Measurements from ENCODE around the gene FLRT1.

Gene FLRT1

GRCh38 chr11:64021757-64022093, 14.0 kb upstream of the FLRT1 start:
- TF ChIP-seq, protein P1, sequence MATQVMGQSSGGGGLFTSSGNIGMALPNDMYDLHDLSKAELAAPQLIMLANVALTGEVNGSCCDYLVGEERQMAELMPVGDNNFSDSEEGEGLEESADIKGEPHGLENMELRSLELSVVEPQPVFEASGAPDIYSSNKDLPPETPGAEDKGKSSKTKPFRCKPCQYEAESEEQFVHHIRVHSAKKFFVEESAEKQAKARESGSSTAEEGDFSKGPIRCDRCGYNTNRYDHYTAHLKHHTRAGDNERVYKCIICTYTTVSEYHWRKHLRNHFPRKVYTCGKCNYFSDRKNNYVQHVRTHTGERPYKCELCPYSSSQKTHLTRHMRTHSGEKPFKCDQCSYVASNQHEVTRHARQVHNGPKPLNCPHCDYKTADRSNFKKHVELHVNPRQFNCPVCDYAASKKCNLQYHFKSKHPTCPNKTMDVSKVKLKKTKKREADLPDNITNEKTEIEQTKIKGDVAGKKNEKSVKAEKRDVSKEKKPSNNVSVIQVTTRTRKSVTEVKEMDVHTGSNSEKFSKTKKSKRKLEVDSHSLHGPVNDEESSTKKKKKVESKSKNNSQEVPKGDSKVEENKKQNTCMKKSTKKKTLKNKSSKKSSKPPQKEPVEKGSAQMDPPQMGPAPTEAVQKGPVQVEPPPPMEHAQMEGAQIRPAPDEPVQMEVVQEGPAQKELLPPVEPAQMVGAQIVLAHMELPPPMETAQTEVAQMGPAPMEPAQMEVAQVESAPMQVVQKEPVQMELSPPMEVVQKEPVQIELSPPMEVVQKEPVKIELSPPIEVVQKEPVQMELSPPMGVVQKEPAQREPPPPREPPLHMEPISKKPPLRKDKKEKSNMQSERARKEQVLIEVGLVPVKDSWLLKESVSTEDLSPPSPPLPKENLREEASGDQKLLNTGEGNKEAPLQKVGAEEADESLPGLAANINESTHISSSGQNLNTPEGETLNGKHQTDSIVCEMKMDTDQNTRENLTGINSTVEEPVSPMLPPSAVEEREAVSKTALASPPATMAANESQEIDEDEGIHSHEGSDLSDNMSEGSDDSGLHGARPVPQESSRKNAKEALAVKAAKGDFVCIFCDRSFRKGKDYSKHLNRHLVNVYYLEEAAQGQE (IDR thresholded peaks at IDR 0.05; ENCODE audit: insufficient replicate concordance, low read depth) = no peak
- no peak for TF ChIP-seq POLR2AphosphoS5 (IDR thresholded peaks at IDR 0.05; ENCODE audit: low read depth)
- no peak for TF ChIP-seq GABPA (IDR thresholded peaks at IDR 0.05; ENCODE audit: low read depth)
- TF ChIP-seq SPI1 (IDR thresholded peaks at IDR 0.05; ENCODE audit: borderline replicate concordance, low read depth) = no peak
- TF ChIP-seq, protein P2, sequence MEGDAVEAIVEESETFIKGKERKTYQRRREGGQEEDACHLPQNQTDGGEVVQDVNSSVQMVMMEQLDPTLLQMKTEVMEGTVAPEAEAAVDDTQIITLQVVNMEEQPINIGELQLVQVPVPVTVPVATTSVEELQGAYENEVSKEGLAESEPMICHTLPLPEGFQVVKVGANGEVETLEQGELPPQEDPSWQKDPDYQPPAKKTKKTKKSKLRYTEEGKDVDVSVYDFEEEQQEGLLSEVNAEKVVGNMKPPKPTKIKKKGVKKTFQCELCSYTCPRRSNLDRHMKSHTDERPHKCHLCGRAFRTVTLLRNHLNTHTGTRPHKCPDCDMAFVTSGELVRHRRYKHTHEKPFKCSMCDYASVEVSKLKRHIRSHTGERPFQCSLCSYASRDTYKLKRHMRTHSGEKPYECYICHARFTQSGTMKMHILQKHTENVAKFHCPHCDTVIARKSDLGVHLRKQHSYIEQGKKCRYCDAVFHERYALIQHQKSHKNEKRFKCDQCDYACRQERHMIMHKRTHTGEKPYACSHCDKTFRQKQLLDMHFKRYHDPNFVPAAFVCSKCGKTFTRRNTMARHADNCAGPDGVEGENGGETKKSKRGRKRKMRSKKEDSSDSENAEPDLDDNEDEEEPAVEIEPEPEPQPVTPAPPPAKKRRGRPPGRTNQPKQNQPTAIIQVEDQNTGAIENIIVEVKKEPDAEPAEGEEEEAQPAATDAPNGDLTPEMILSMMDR (IDR thresholded peaks at IDR 0.05; ENCODE audit: insufficient read depth, low read length) = no peak
- DNase-seq (ENCODE audit: low read depth in 1 of 2, low spot score in 1 of 2) = no peak
- H3K27ac ChIP-seq (replicated peaks) = no peak overlapping the region
- H3K4me3 ChIP-seq (replicated peaks; ENCODE audit: insufficient read depth, low read length) = no peak overlapping the region
- no peaks in the 10 kb centered on the region for H3K27me3 ChIP-seq (ENCODE audit: insufficient read depth, poor library complexity, severe bottlenecking)

GRCh38 chr11:64022125-64022784, 13.5 kb upstream of the FLRT1 start:
- no peaks in the 10 kb centered on the region for H3K27me3 ChIP-seq (ENCODE audit: insufficient read depth, poor library complexity, severe bottlenecking)
- TF ChIP-seq GABPA (IDR thresholded peaks at IDR 0.05; ENCODE audit: low read depth) = no peak
- TF ChIP-seq, protein P2 (IDR thresholded peaks at IDR 0.05; ENCODE audit: insufficient read depth, low read length) = no peak
- no peak for TF ChIP-seq SPI1 (IDR thresholded peaks at IDR 0.05; ENCODE audit: borderline replicate concordance, low read depth)
- TF ChIP-seq, protein P1 (IDR thresholded peaks at IDR 0.05; ENCODE audit: insufficient replicate concordance, low read depth) = no peak
- TF ChIP-seq POLR2AphosphoS5 (IDR thresholded peaks at IDR 0.05; ENCODE audit: low read depth) = no peak
- no peak overlapping the region for H3K4me3 ChIP-seq (replicated peaks; ENCODE audit: insufficient read depth, low read length)
- no peak for DNase-seq (ENCODE audit: low read depth in 1 of 2, low spot score in 1 of 2)
- no peak overlapping the region for H3K27ac ChIP-seq (replicated peaks)

DNA sequence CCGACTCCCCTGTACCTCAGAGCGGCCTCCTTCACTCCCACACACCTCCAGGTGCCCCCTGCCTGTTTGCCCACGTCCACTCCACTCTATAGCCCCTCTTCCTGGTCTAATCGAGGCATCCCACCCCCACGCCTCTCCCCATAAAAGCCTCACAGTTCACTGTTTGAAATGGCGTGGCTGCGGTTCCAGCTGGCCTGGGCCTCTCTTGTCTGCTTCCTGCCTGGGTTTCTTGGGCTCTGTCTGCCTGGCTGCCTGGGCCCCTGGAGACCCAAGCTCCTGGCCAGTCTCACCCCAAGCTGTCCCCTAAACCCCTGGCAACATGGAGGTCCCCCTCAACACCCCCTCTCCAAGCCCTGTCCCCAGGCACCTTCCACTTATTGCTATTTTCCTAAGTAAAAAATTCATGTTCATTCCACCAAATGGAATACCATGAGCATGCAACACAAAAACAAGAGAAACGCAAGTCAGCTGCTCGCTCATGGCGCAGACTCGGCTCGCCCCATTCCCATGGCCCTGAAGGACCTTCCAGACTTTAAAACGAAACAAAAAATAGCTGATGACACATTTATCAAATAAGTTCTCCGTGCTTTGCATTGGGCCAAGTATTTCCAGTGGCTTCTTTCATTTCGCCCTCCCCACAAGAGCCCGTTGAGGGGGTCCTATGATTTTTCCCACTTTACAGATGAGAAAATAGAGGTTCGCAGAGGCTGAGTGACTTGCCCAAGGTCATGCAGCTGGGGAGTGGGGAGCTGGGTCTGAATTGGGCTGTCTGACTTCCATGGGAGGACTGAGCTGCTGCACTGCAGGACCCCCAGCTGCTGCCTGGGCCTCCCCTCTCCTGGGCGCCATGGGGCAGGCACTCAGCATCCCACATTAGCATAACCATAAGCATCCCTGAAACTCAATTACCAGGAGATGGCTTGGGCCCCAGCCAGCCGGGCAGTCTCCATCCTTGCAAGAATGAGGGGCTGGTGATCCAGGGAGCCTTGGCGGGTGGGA, 11.7 kb upstream of the FLRT1 start:
- Histone ChIP-seq H3K27me3 (ENCODE audit: insufficient read depth, poor library complexity, severe bottlenecking) (no peaks in the 10 kb centered on the region), H3K27ac (replicated peaks) (no peak overlapping the region), H3K4me3 (replicated peaks; ENCODE audit: insufficient read depth, low read length) (no peak overlapping the region)
- no peak for DNase-seq (ENCODE audit: low read depth in 1 of 2, low spot score in 1 of 2)
- TF ChIP-seq POLR2AphosphoS5 (IDR thresholded peaks at IDR 0.05; ENCODE audit: low read depth) (no peak), SPI1 (IDR thresholded peaks at IDR 0.05; ENCODE audit: borderline replicate concordance, low read depth) (no peak), GABPA (IDR thresholded peaks at IDR 0.05; ENCODE audit: low read depth) (no peak)
- TF ChIP-seq, protein P2 (IDR thresholded peaks at IDR 0.05; ENCODE audit: insufficient read depth, low read length) = no peak
- TF ChIP-seq, protein P1 (IDR thresholded peaks at IDR 0.05; ENCODE audit: insufficient replicate concordance, low read depth) = no peak
